GM19372 (cell line): ENCODE results near the gene SMARCE1.
"Not testable (repeated sequence)": the region's sequence is repeated elsewhere in the genome, so short reads cannot be mapped to it uniquely, and the experiment has no call there.

Experiments
- ATAC-seq: cut with Tn5 transposase; IDR thresholded peaks from one replicate; pipeline ENCODE4 v1.9.1; 2021; ENCODE audit warnings: mild to moderate bottlenecking, low read depth, moderate library complexity; ENCODE audit not compliant: unreplicated experiment

SMARCE1 gene

GRCh38 chr17:40590742-40591141, 56.9 kb downstream of the SMARCE1 start:
- ATAC-seq = no peak

GRCh38 chr17:40588552-40588951, 59.1 kb downstream of the SMARCE1 start:
- no peak for ATAC-seq

- not testable (repeated sequence) for ATAC-seq
Observed at GRCh38 chr17:40586264-40586663, 61.4 kb downstream of the SMARCE1 start.

GRCh38 chr17:40584950-40585349, 62.7 kb downstream of the SMARCE1 start:
- ATAC-seq = not testable (repeated sequence)

GRCh38 chr17:40582328-40582901, 65.2 kb downstream of the SMARCE1 start:
- peak; percentile 71 for ATAC-seq

- no peak for ATAC-seq
Observed at GRCh38 chr17:40580140-40580539, 67.5 kb downstream of the SMARCE1 start.

GRCh38 chr17:40579471-40579870, 68.1 kb downstream of the SMARCE1 start:
- ATAC-seq = no peak

GRCh38 chr17:40577611-40578065, 70.0 kb downstream of the SMARCE1 start:
- no peak for ATAC-seq

- no peak for ATAC-seq
Observed at GRCh38 chr17:40576113-40576740, 71.4 kb downstream of the SMARCE1 start.
